ENCODE measurements around the gene NEO1. TPM values are rescaled to one million over a fixed set of nuclear protein-coding genes. Genes with fewer than 3 reads are reported as not detected.

The NEO1 gene
- total and polyA plus RNA-seq, 9 of the 15 experiments (the other 6 are each of a cell fraction or from before 2014, with no cell fraction given), result 0.08 to 1.7 (median 0.48) TPM

DNA sequence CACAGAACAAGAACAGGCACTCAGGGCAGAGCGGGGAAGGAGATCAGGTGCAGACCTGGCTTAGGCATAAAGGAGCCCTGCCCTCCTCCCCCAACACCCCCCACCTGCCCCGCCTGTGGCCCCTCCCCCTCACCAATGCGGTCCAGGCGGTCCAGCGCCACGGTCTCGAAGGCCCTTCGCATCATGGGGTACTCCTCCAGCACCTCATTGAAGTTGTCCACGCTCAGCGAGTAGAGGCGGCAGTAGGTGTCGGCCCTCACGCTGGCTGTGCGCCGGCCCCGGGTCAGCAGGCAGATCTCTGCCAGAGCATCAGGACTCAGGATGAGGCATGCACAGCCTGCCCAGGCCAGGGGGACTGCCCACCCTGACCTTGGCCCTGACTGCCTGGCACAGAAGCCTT lies 271.7 kb downstream of the NEO1 start (continued):
- TF ChIP-seq SAFB2 (IDR thresholded peaks at IDR 0.05; ENCODE audit: borderline replicate concordance, low read depth, low read length, severe bottlenecking) (no peak), HLTF (IDR thresholded peaks at IDR 0.05) (no peak), NR4A1 (CRISPR knock-in tag; IDR thresholded peaks at IDR 0.05) (no peak), NR4A1 (tag; IDR thresholded peaks at IDR 0.05) (no peak), ZKSCAN8 (CRISPR knock-in tag; IDR thresholded peaks at IDR 0.05) (no peak), SIN3B (IDR thresholded peaks at IDR 0.05; ENCODE audit: low read depth) (no peak), SRSF9 (IDR thresholded peaks at IDR 0.05; ENCODE audit: borderline replicate concordance, low read depth, low read length) (no peak), ZNF707 (CRISPR knock-in tag; conservative IDR thresholded peaks at IDR 0.05) (no peak), FOXK2 (conservative IDR thresholded peaks at IDR 0.05 in 1 of 2, IDR thresholded peaks at IDR 0.05 in 1 of 2; ENCODE audit: low read depth in 2 of 2) (no peak), XRCC4 (IDR thresholded peaks at IDR 0.05; ENCODE audit: extremely low read depth, insufficient read depth, insufficient read length) (no peak)
- TF ChIP-seq, protein P1, sequence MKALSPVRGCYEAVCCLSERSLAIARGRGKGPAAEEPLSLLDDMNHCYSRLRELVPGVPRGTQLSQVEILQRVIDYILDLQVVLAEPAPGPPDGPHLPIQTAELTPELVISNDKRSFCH (CRISPR knock-in tag; IDR thresholded peaks at IDR 0.05), result no peak
- TF ChIP-seq, protein P1 (tag; IDR thresholded peaks at IDR 0.05), result no peak
- TF ChIP-seq, protein P2, sequence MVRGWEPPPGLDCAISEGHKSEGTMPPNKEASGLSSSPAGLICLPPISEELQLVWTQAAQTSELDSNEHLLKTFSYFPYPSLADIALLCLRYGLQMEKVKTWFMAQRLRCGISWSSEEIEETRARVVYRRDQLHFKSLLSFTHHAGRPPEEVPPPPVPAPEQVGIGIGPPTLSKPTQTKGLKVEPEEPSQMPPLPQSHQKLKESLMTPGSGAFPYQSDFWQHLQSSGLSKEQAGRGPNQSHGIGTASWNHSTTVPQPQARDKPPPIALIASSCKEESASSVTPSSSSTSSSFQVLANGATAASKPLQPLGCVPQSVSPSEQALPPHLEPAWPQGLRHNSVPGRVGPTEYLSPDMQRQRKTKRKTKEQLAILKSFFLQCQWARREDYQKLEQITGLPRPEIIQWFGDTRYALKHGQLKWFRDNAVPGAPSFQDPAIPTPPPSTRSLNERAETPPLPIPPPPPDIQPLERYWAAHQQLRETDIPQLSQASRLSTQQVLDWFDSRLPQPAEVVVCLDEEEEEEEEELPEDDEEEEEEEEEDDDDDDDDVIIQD (CRISPR knock-in tag; IDR thresholded peaks at IDR 0.05), result no peak
- TF ChIP-seq, protein P3, sequence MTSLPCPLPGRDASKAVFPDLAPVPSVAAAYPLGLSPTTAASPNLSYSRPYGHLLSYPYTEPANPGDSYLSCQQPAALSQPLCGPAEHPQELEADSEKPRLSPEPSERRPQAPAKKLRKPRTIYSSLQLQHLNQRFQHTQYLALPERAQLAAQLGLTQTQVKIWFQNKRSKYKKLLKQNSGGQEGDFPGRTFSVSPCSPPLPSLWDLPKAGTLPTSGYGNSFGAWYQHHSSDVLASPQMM (CRISPR knock-in tag; IDR thresholded peaks at IDR 0.05), result no peak
- TF ChIP-seq, protein P4, sequence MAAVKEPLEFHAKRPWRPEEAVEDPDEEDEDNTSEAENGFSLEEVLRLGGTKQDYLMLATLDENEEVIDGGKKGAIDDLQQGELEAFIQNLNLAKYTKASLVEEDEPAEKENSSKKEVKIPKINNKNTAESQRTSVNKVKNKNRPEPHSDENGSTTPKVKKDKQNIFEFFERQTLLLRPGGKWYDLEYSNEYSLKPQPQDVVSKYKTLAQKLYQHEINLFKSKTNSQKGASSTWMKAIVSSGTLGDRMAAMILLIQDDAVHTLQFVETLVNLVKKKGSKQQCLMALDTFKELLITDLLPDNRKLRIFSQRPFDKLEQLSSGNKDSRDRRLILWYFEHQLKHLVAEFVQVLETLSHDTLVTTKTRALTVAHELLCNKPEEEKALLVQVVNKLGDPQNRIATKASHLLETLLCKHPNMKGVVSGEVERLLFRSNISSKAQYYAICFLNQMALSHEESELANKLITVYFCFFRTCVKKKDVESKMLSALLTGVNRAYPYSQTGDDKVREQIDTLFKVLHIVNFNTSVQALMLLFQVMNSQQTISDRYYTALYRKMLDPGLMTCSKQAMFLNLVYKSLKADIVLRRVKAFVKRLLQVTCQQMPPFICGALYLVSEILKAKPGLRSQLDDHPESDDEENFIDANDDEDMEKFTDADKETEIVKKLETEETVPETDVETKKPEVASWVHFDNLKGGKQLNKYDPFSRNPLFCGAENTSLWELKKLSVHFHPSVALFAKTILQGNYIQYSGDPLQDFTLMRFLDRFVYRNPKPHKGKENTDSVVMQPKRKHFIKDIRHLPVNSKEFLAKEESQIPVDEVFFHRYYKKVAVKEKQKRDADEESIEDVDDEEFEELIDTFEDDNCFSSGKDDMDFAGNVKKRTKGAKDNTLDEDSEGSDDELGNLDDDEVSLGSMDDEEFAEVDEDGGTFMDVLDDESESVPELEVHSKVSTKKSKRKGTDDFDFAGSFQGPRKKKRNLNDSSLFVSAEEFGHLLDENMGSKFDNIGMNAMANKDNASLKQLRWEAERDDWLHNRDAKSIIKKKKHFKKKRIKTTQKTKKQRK (IDR thresholded peaks at IDR 0.05; ENCODE audit: borderline replicate concordance, low read depth, low read length), result no peak
